Astrocyte (in vitro differentiated cells and primary cell): ENCODE data around the gene WT1. TPM values are rescaled to one million over a fixed set of nuclear protein-coding genes. Genes with fewer than 3 reads are reported as not detected.

Source experiments
- DNase-seq: peaks from one replicate; pipeline ENCODE4 v3.0.0-alpha.2; 2010; ENCODE audit warnings: low read depth
- FAIRE-seq: peaks from 2 replicates; lab custom pipeline; 2011; peaks lifted over from hg19 to GRCh38; lab: Jason Lieb, UNC
- H2AFZ ChIP-seq: 2 replicates; pipeline ENCODE4 v1.6.0; 2012; ENCODE audit warnings: low read depth, low read length, inconsistent platforms
- H3K27ac ChIP-seq: 2 replicates; pipeline ENCODE4 v1.5.1; 2011; ENCODE audit warnings: low read depth, low read length, inconsistent platforms
- H3K27me3 ChIP-seq: 2 replicates; pipeline ENCODE4 v1.6.0; 2011; ENCODE audit warnings: low read length, inconsistent platforms; ENCODE audit not compliant: insufficient read depth
- H3K36me3 ChIP-seq: 2 replicates; pipeline ENCODE4 v1.5.1; 2011; ENCODE audit warnings: low read length, inconsistent platforms; ENCODE audit not compliant: insufficient read depth
- H3K4me1 ChIP-seq: 2 replicates; pipeline ENCODE4 v1.5.1; 2011; ENCODE audit warnings: low read length, inconsistent platforms; ENCODE audit not compliant: insufficient read depth
- H3K4me2 ChIP-seq: 2 replicates; pipeline ENCODE4 v1.6.0; 2012; ENCODE audit warnings: low read length, inconsistent platforms
- H3K4me3 ChIP-seq: 2 replicates; pipeline ENCODE4 v1.5.1; 2011; ENCODE audit warnings: low read depth, mild to moderate bottlenecking, low read length, inconsistent platforms; ENCODE audit not compliant: insufficient read depth
- H3K79me2 ChIP-seq: 2 replicates; pipeline ENCODE4 v1.6.0; 2012; ENCODE audit warnings: mild to moderate bottlenecking, low read length, inconsistent platforms; ENCODE audit not compliant: insufficient read depth
- H3K9ac ChIP-seq: 2 replicates; pipeline ENCODE4 v1.6.0; 2012; ENCODE audit warnings: mild to moderate bottlenecking, low read length, inconsistent platforms
- H3K9me3 ChIP-seq: 2 replicates; pipeline ENCODE4 v1.5.1; 2012; ENCODE audit warnings: low read depth, mild to moderate bottlenecking, low read length, inconsistent platforms; ENCODE audit not compliant: insufficient read depth
- H4K20me1 ChIP-seq: 2 replicates; pipeline ENCODE4 v1.6.0; 2012; ENCODE audit warnings: low read length, inconsistent platforms; ENCODE audit not compliant: insufficient read depth
- H3K27ac Mint-ChIP-seq: one replicate; pipeline ENCODE4 v1.8.0; 2021; ENCODE audit warnings: mild to moderate bottlenecking, mixed read lengths; ENCODE audit not compliant: unreplicated experiment
- H3K27me3 Mint-ChIP-seq: one replicate; pipeline ENCODE4 v1.8.0; 2021; ENCODE audit warnings: low read depth, mixed read lengths; ENCODE audit not compliant: unreplicated experiment
- H3K36me3 Mint-ChIP-seq: one replicate; pipeline ENCODE4 v1.8.0; 2021; ENCODE audit warnings: low read depth, mixed read lengths; ENCODE audit not compliant: unreplicated experiment
- H3K4me1 Mint-ChIP-seq: one replicate; pipeline ENCODE4 v1.8.0; 2021; ENCODE audit warnings: low read depth, mixed read lengths; ENCODE audit not compliant: unreplicated experiment
- H3K4me3 Mint-ChIP-seq: one replicate; pipeline ENCODE4 v1.8.0; 2021; ENCODE audit warnings: mild to moderate bottlenecking, moderate library complexity, mixed read lengths; ENCODE audit not compliant: unreplicated experiment
- H3K9me3 Mint-ChIP-seq: one replicate; pipeline ENCODE4 v1.8.0; 2021; ENCODE audit warnings: mild to moderate bottlenecking, mixed read lengths; ENCODE audit not compliant: unreplicated experiment
- EZH2 ChIP-seq: IDR thresholded peaks from 2 replicates; pipeline ENCODE4 v1.6.1; 2012; ENCODE audit warnings: mild to moderate bottlenecking, low read length, inconsistent platforms; ENCODE audit not compliant: insufficient read depth
- total RNA-seq: library from RNA; stranded (reverse); gene quantifications from 2 replicates; pipeline ENCODE4 v1.2.1, GENCODE V29; 2021
- TF ChIP-seq, protein P1 (sequence below): IDR thresholded peaks from 2 replicates; pipeline ENCODE4 v1.5.1; 2011; ENCODE audit warnings: low read depth, mild to moderate bottlenecking, inconsistent platforms, low read length, moderate library complexity; ENCODE audit not compliant: insufficient read depth

The WT1 gene
- total RNA-seq, 1 donor from 2014 or later = 0.45 TPM

GRCh38 chr11:32341620-32342613 lies 93.4 kb downstream of the WT1 start:
- no peak overlapping the region for H3K4me3 Mint-ChIP-seq
- Histone ChIP-seq H3K27ac (no peak overlapping the region), H3K27me3 (peaks cover 2% of the 10 kb centered on the region), H3K4me2 (no peak overlapping the region), H2AFZ (no peak overlapping the region), H3K9me3 (no peaks in the 10 kb centered on the region), H4K20me1 (no peaks in the 10 kb centered on the region), H3K4me1 (no peaks in the 10 kb centered on the region), H3K36me3 (no peaks in the 10 kb centered on the region), H3K9ac (no peak overlapping the region), H3K79me2 (no peaks in the 10 kb centered on the region), H3K4me3 (no peak overlapping the region)
- H3K9me3 Mint-ChIP-seq = no peaks in the 10 kb centered on the region
- H3K27me3 Mint-ChIP-seq = peaks cover 17% of the 10 kb centered on the region
- no peak for TF ChIP-seq EZH2
- TF ChIP-seq, protein P1, sequence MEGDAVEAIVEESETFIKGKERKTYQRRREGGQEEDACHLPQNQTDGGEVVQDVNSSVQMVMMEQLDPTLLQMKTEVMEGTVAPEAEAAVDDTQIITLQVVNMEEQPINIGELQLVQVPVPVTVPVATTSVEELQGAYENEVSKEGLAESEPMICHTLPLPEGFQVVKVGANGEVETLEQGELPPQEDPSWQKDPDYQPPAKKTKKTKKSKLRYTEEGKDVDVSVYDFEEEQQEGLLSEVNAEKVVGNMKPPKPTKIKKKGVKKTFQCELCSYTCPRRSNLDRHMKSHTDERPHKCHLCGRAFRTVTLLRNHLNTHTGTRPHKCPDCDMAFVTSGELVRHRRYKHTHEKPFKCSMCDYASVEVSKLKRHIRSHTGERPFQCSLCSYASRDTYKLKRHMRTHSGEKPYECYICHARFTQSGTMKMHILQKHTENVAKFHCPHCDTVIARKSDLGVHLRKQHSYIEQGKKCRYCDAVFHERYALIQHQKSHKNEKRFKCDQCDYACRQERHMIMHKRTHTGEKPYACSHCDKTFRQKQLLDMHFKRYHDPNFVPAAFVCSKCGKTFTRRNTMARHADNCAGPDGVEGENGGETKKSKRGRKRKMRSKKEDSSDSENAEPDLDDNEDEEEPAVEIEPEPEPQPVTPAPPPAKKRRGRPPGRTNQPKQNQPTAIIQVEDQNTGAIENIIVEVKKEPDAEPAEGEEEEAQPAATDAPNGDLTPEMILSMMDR = no peak
- H3K27ac Mint-ChIP-seq = no peak overlapping the region
- H3K4me1 Mint-ChIP-seq = peaks cover 10% of the 10 kb centered on the region
- DNase-seq = no peak
- H3K36me3 Mint-ChIP-seq = no peaks in the 10 kb centered on the region
- no peak for FAIRE-seq

DNA sequence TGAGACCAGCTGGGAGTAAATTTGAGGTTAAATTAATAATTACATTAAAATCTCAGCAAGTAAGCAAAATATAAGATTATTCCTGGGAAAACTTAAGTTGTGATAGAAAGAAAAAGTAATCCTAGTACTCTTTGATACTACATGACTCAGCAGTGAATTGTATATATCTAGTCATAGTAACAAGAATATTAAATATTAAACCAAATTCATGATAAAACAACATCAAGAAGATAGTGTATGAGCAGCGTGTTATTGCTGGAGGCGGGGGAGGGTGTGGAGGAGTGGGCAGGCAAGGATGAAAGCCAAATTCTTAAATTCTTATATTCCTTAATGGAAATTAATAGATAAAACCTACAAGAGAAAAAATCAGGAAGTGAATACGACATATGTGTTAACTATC lies 95.2 kb downstream of the WT1 start:
- H3K27ac Mint-ChIP-seq = no peak overlapping the region
- TF ChIP-seq EZH2 = no peak
- TF ChIP-seq, protein P1 = no peak
- DNase-seq = no peak

More for the DNA sequence above, 95.2 kb downstream of the WT1 start:
- Mint-ChIP-seq H3K4me3 (no peak overlapping the region), H3K4me1 (peaks cover 14% of the 10 kb centered on the region), H3K27me3 (peaks cover 8% of the 10 kb centered on the region), H3K36me3 (no peaks in the 10 kb centered on the region), H3K9me3 (no peaks in the 10 kb centered on the region)
- no peak for FAIRE-seq
- no peaks in the 10 kb centered on the region for H4K20me1 ChIP-seq
- no peak overlapping the region for H2AFZ ChIP-seq
- H3K36me3 ChIP-seq = no peaks in the 10 kb centered on the region
- no peak overlapping the region for H3K9ac ChIP-seq
- H3K4me2 ChIP-seq = no peak overlapping the region
- H3K79me2 ChIP-seq = no peaks in the 10 kb centered on the region
- no peak overlapping the region for H3K4me3 ChIP-seq
- no peaks in the 10 kb centered on the region for H3K27me3 ChIP-seq
- H3K4me1 ChIP-seq = no peaks in the 10 kb centered on the region
- H3K9me3 ChIP-seq = no peaks in the 10 kb centered on the region
- no peak overlapping the region for H3K27ac ChIP-seq

Other genes with a start within 250 kb of the WT1 start
- 287 and 294 TPM in 2 replicates for gene EIF3M, start 148.3 kb upstream of the WT1 start, total RNA-seq